ENCODE measurements around the gene XRCC4.

DNA sequence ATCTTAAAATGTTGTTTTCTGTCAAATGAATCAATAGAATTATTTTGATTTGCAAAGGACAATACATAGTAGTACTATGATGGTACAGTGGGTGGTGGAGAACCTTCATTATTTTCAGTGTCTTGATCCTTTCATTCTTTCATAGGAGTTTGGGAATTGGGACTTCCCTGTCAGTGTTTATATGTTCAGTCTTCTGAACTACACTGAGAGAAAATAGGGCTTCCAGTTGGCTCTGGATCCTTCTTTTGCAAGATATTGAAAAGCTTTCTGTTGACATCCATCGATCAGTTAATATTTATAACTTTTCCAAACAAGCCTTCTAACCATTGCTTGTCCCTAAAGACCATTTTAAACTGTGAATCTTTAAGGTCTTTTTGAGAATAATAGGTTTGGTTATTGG lies 94.7 kb downstream of the XRCC4 start:
- TF ChIP-seq, protein P1, sequence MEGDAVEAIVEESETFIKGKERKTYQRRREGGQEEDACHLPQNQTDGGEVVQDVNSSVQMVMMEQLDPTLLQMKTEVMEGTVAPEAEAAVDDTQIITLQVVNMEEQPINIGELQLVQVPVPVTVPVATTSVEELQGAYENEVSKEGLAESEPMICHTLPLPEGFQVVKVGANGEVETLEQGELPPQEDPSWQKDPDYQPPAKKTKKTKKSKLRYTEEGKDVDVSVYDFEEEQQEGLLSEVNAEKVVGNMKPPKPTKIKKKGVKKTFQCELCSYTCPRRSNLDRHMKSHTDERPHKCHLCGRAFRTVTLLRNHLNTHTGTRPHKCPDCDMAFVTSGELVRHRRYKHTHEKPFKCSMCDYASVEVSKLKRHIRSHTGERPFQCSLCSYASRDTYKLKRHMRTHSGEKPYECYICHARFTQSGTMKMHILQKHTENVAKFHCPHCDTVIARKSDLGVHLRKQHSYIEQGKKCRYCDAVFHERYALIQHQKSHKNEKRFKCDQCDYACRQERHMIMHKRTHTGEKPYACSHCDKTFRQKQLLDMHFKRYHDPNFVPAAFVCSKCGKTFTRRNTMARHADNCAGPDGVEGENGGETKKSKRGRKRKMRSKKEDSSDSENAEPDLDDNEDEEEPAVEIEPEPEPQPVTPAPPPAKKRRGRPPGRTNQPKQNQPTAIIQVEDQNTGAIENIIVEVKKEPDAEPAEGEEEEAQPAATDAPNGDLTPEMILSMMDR (IDR thresholded peaks at IDR 0.05): no peak
- TF ChIP-seq EP300 (IDR thresholded peaks at IDR 0.05) (no peak), POLR2A (IDR thresholded peaks at IDR 0.05) (no peak)
